Measurements from ENCODE around the gene JAML.

Gene JAML

GRCh38 chr11:118180300-118180703 is 44.5 kb downstream of the JAML start:
- TF ChIP-seq, protein P1, sequence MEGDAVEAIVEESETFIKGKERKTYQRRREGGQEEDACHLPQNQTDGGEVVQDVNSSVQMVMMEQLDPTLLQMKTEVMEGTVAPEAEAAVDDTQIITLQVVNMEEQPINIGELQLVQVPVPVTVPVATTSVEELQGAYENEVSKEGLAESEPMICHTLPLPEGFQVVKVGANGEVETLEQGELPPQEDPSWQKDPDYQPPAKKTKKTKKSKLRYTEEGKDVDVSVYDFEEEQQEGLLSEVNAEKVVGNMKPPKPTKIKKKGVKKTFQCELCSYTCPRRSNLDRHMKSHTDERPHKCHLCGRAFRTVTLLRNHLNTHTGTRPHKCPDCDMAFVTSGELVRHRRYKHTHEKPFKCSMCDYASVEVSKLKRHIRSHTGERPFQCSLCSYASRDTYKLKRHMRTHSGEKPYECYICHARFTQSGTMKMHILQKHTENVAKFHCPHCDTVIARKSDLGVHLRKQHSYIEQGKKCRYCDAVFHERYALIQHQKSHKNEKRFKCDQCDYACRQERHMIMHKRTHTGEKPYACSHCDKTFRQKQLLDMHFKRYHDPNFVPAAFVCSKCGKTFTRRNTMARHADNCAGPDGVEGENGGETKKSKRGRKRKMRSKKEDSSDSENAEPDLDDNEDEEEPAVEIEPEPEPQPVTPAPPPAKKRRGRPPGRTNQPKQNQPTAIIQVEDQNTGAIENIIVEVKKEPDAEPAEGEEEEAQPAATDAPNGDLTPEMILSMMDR (IDR thresholded peaks at IDR 0.05) = no peak

GRCh38 chr11:118176778-118177134 is 48.1 kb downstream of the JAML start:
- TF ChIP-seq, protein P1 (IDR thresholded peaks at IDR 0.05) = no peak

DNA sequence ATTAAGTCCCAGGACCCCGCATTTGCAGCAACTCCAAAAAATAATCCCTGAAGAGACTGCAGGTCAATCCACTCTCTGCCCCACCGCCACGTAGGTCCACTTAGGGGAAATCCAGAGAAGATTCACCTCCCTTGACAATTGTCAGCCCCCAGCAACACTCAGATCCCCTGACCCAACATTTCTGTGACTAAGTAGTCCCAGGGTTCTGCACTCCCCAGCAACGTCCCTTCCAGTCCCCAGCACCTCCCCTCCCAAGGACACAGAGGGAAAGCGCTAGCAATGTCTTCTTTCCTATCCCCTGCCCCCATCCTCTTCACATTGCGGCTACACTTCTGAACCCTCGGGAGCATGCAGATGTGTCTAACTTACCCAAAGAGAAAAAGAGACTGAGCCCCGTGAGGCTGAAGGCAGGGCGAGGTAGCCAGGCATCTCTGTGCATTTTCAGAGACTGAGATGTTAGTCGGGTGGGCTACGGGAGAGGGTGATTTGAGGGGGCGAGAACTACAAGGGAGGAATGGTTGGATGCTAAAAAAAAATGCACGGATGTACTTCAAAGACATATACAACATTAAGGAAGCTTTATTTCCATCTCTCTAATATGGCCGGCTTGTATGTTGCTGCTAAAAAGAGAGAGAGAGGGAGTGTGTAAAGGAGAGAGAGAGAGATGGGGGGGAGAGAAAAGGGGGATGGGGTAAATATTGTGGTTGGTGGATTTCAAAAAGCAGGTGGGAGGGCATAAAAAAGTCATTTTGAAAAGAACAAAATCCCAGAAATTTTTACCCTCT is 48.6 kb downstream of the JAML start, which contains the start of gene SCN2B:
SCN2B (minus strand) TSS at position 647 of the 785 bp plus-strand sequence; CDS start at position 439, 208 bp downstream.
- TF ChIP-seq, protein P1 (IDR thresholded peaks at IDR 0.05) = no peak

DNA sequence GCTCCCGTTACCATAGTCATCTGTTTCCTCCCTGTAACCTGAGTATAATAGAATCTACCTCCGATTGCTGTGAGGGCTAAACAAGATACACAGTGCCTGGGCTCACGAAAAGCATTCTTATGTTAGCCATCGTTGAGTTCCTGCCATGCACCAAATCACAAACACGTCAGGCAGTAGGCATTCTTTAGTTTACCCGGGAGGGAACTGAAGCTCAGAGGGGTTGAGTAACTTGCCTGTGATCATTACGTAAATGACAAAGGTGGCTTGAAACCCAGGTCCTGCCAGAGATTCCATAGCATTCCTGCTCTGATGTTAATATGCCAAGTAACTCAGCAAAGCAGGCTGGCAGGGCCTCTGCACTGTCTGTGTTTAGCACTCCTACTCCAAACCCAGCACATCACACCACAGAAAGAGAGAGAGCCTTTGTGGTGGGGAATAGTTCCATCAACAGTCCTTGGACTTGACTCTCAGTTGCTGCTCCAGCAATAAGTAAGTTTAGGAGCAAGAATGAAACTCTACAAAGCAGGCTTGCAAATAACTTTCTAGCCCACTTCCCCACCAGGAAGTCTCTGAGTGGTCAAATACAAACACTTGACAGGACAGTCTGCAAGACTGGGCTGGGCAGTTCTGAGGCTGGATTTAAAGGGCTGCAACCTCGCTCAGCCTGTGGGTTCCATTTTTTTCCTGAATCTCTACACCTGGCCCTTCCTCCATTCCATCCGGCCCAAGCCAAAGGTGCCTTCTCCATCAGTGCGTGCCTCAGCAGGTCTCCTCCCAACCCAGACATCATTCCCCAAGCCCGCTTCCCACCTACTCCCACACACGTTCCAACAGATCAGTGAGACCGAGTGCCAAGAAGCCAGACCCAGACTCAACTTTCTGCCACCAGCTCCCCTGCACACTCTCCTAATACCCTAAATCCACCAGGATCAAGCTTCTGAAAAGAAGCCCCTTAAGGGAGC is 49.5 kb downstream of the JAML start:
- TF ChIP-seq, protein P1 (IDR thresholded peaks at IDR 0.05) = no peak

- TF ChIP-seq, protein P1 (IDR thresholded peaks at IDR 0.05) = no peak
Measured at GRCh38 chr11:118174006-118174567, 50.7 kb downstream of the JAML start.

DNA sequence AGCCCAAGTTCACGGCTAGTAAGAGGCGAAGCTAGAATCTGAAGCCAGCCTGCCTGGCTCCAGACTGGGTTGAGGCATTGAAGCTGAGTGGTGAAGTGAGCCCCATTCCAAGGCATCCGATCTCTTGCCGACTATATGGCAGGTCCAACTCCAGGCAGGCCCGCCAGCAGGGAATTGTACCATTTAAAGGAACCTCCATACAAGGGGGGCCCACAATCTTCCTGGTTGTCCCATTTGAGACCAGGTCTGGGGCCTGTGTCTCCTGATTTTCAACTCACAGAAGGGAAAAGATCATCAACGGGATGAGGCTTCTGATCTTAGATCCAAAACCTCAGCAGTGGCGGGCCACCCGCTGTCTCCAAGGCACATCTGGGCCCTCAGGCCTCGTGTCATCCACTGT is 52.5 kb downstream of the JAML start:
- TF ChIP-seq, protein P1 (IDR thresholded peaks at IDR 0.05) = no peak

DNA sequence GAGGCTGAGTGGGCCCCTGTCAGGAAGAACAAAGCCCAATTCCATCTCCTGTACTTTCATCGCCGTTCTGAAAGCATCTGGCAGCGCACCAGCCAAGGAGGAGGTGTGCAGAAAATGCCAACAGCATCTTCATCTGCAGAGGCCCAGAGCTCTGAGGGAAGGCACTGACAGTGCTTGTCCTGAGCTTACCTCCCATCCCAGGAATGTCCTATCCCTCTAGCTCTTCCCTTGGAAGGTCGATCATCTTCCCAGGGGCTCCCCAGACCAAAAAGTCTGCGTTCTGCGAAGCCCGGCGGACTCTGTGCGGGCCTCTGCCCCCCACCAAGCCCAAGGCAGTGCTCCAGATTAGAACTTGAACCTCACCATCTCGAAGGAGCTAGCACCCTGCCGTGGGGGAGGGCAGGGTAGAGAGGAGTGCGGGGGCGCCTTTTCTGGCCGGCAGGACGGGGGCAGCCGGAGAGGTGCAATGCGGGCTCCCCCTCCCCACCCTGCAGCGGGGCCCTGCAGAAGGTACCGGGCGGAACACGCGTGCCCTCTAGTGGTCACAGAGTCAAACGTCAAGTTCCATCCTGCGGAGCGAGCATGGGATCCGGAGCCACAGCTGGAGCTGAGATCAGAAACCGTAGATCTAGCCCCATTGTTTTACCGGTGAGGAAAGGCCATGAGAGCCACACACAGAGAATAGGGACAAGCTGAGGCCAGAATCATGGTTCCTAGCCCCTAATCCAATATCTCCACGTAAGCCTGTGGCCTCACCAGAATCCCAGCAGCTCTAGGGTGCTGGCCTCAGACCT is 53.3 kb downstream of the JAML start:
- TF ChIP-seq, protein P1 (IDR thresholded peaks at IDR 0.05) = peak; percentile 90
